ENCODE data around the gene KRTAP10-12. TPM values are rescaled to one million over a fixed set of nuclear protein-coding genes. Genes with fewer than 3 reads are reported as not detected.
A peak's percentile ranks its signal among the peaks of the same experiment; 100 is the strongest.

Gene KRTAP10-12
- total and polyA plus RNA-seq, 11 donors: not detected

DNA sequence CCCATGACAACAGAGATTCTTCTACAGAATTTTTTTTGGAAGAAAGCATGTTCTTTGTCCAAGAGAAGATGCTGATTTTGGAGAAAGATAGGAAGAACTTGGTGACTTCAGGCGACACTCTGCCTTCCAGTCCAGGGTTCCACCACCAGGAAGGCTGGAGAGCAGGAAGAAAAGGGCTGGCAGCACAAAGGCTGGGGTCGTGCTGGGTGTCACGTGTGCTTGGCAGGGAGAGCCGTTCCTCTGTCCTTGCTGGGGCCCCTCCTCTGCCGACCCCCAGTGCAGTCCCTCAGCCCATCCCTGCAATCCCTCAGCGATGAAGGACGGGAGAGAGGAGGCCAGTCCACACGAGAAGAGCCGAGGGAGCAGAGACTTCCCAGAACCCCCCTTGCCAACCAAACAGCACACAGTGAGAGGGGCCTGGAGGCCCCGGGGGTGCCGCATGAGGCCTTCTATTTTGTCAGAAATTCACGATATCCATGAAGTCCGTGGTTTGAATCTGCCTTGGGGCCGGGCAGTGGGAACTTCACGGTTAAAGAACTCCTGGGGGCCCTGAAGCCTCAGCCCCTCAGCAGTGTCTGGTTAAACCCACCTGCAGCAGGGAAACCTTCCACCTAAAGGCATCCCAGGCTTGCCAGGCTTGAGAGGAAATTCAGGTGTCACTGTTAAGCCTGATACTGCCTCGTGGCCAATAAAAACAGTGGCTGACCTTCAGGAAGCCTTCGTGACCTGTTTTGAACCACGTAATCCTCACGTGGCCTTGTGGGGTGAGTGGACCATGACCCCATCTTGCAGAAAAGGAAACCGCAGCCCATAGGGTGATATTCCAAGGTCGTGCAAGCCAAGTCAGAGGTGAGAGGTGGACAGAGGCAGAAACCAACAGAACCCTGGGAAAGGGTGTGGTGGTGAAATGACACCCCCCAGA lies 3.4 kb downstream of the KRTAP10-12 start:
- TF ChIP-seq POLR2A (IDR thresholded peaks at IDR 0.05): no peak
- TF ChIP-seq, protein P1, sequence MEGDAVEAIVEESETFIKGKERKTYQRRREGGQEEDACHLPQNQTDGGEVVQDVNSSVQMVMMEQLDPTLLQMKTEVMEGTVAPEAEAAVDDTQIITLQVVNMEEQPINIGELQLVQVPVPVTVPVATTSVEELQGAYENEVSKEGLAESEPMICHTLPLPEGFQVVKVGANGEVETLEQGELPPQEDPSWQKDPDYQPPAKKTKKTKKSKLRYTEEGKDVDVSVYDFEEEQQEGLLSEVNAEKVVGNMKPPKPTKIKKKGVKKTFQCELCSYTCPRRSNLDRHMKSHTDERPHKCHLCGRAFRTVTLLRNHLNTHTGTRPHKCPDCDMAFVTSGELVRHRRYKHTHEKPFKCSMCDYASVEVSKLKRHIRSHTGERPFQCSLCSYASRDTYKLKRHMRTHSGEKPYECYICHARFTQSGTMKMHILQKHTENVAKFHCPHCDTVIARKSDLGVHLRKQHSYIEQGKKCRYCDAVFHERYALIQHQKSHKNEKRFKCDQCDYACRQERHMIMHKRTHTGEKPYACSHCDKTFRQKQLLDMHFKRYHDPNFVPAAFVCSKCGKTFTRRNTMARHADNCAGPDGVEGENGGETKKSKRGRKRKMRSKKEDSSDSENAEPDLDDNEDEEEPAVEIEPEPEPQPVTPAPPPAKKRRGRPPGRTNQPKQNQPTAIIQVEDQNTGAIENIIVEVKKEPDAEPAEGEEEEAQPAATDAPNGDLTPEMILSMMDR (IDR thresholded peaks at IDR 0.05): no peak
- no peak overlapping the region for H3K27ac ChIP-seq
- peaks cover 5 to 87% (median 46%) of the 10 kb centered on the region in 9 donors for H3K27me3 ChIP-seq
- peaks cover 0 to 6% (median 0%) of the 10 kb centered on the region in 12 donors for H3K4me1 ChIP-seq
- ATAC-seq (no peak), DNase-seq (no peak)
- H3K9me3 ChIP-seq: no peaks in the 10 kb centered on the region
- intact Hi-C loops (cut with DNase I): no loop called here
- H3K36me3 ChIP-seq: no peaks in the 10 kb centered on the region
- no peak overlapping the region for H3K4me3 ChIP-seq
- 47 to 52% (median 51%) methylated on average over 15 to 21 of the region's 21 CpGs for WGBS, 4 donors

DNA sequence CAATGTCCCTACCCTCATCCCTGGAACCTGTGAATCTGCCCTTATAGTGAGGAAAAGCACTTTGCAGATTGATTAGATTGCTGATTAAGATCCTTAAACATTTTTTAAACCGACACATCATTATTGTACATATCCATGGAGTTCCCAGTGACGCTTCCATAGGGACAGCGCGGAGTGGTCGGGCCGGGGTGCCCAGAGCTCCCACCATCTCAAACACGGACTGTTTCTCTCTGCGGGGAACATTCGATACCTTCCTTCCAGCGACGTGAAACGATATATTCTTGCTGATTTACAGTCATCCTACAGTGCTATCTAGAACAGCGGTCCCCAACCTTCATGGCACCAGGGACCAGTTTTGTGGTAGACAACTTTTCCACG lies 4.0 kb downstream of the KRTAP10-12 start:
- Histone ChIP-seq H3K27me3 (peaks cover 5 to 88% (median 43%) of the 10 kb centered on the region in 9 donors), H3K36me3 (no peaks in the 10 kb centered on the region), H3K9me3 (no peaks in the 10 kb centered on the region), H3K4me3 (no peak overlapping the region), H3K4me1 (peaks cover 0 to 6% (median 0%) of the 10 kb centered on the region in 12 donors), H3K27ac (no peak overlapping the region)
- ATAC-seq (no peak), DNase-seq (no peak)
- intact Hi-C loops (cut with DNase I): no loop called here
- WGBS, 4 donors: 82 to 88% (median 84%) methylated on average over 14 of the region's 14 CpGs
- no peak for TF ChIP-seq POLR2A (IDR thresholded peaks at IDR 0.05)
- TF ChIP-seq, protein P1 (IDR thresholded peaks at IDR 0.05): no peak

DNA sequence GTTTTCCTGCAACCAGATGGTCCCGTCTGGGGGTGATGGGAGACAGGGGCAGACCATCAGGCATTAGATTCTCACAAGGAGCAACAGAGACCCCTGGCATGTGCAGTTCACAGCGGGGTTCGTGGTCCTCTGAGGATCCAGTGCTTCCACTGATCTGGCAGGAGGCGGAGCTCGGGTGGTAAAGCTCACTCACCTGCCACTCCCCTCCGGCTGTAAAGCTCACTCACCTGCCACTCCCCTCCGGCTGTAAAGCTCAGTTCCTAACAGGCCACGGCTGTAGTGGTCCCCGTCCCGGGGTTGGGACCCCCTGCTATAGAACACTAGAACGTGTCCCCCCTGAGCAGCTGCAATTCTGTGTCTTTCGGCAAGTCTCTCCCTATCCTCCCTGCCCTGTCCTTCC lies 4.6 kb downstream of the KRTAP10-12 start:
- H3K27me3 ChIP-seq: peaks cover 9 to 89% (median 49%) of the 10 kb centered on the region in 9 donors
- ATAC-seq (no peak), DNase-seq (no peak)
- intact Hi-C loops (cut with DNase I): no loop called here
- no peak overlapping the region for H3K4me3 ChIP-seq
- H3K36me3 ChIP-seq: no peaks in the 10 kb centered on the region
- H3K9me3 ChIP-seq: no peaks in the 10 kb centered on the region
- 41 to 64% (median 48%) methylated on average over 12 of the region's 12 CpGs for WGBS, 4 donors
- H3K27ac ChIP-seq: no peak overlapping the region
- TF ChIP-seq, protein P1 (IDR thresholded peaks at IDR 0.05): no peak
- TF ChIP-seq POLR2A (IDR thresholded peaks at IDR 0.05): no peak
- H3K4me1 ChIP-seq: peaks cover 0 to 9% (median 0%) of the 10 kb centered on the region in 12 donors

DNA sequence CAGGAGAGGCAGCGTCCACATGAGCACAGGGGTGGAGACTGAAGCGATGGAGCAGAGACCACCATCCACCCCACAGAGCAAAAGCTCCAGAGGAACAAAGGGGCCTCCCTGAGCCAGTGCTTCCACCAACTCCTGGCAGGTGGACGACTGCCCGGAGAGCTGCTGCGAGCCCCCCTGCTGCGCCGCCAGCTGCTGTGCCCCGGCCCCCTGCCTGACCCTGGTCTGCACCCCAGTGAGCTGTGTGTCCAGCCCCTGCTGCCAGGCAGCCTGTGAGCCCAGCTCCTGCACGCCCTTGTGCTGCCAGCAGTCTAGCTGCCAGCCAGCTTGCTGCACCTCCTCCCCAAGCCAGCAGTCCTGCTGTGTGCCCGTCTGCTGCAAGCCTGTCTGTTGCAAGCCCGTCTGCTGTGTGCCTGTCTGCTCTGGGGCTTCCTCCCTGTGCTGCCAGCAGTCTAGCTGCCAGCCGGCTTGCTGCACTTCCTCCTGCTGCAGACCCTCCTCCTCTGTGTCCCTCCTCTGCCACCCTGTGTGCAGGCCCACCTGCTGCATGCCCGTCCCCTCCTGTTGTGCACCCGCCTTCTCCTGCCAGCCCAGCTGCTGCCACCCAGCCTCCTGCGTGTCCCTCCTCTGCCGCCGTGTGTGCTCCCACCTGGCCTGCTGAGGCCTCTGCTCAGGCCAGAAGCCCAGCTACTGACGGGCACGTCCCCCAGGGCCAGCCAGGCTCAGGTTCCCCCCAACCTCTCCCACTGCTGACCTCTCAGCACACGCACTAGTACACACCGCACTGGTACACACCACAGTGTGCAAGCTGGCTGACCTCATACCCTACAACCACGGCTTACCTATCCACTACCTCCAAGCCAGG lies 5.4 kb downstream of the KRTAP10-12 start:
- H3K27me3 ChIP-seq: peaks cover 17 to 91% (median 56%) of the 10 kb centered on the region in 9 donors
- intact Hi-C loops (cut with DNase I): no loop called here

More for the DNA sequence above, 5.4 kb downstream of the KRTAP10-12 start:
- Histone ChIP-seq H3K9me3 (no peaks in the 10 kb centered on the region), H3K36me3 (no peaks in the 10 kb centered on the region), H3K4me3 (no peak overlapping the region), H3K4me1 (peaks cover 0 to 15% (median 0%) of the 10 kb centered on the region in 12 donors), H3K27ac (no peak overlapping the region)
- peak in 1 of 4 donors; percentile 6 for ATAC-seq
- WGBS, 4 donors: 68 to 85% (median 74%) methylated on average over 12 to 22 of the region's 22 CpGs
- TF ChIP-seq, protein P1 (IDR thresholded peaks at IDR 0.05): no peak
- TF ChIP-seq POLR2A (IDR thresholded peaks at IDR 0.05): no peak
- DNase-seq: no peak

Measured in heart left ventricle (tissue), 16 donors.